Neural progenitor cell (in vitro differentiated cells): Measurements from ENCODE around the gene GNB4.

Experiments used
- EZH2 ChIP-seq: fragments of 200-600 bp; sonication (generic); IDR thresholded peaks from 2 replicates; pipeline ENCODE4 v1.6.1; 2017; ENCODE audit warnings: antibody characterized with exemption, mild to moderate bottlenecking, moderate library complexity
- TF ChIP-seq, protein P1 (sequence below): fragments of 200-600 bp; sonication (generic); IDR thresholded peaks from 2 replicates; pipeline ENCODE4 v1.5.1; 2017; ENCODE audit warnings: antibody characterized with exemption, mild to moderate bottlenecking

DNA sequence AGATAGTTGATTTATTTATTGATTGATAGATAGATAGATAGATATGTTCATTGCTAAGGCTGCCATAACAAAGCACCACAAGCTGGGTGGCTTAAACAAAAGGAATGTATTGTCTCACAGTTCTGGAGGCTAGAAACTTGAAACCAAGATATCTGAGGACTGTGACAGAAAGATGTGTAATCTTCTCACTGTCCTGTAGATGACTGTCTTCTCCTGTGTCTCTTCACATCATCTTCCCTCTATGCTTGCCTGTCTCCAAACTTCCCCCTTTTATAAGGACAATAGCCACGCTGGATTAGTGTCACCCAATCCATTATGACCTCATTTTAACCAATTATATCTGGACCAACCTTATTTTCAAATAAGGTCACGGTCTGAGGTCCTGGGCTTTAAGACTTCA is 40.9 kb downstream of the GNB4 start:
- TF ChIP-seq, protein P1, sequence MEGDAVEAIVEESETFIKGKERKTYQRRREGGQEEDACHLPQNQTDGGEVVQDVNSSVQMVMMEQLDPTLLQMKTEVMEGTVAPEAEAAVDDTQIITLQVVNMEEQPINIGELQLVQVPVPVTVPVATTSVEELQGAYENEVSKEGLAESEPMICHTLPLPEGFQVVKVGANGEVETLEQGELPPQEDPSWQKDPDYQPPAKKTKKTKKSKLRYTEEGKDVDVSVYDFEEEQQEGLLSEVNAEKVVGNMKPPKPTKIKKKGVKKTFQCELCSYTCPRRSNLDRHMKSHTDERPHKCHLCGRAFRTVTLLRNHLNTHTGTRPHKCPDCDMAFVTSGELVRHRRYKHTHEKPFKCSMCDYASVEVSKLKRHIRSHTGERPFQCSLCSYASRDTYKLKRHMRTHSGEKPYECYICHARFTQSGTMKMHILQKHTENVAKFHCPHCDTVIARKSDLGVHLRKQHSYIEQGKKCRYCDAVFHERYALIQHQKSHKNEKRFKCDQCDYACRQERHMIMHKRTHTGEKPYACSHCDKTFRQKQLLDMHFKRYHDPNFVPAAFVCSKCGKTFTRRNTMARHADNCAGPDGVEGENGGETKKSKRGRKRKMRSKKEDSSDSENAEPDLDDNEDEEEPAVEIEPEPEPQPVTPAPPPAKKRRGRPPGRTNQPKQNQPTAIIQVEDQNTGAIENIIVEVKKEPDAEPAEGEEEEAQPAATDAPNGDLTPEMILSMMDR = no peak
- no peak for TF ChIP-seq EZH2
